Bronchial epithelial cell (primary cell): ENCODE measurements around the gene RBM26. TPM values are rescaled to one million over a fixed set of nuclear protein-coding genes. Genes with fewer than 3 reads are reported as not detected.
"Not testable (repeated sequence)": the region's sequence is repeated elsewhere in the genome, so short reads cannot be mapped to it uniquely, and the experiment has no call there.

Experiments used
- DNase-seq: peaks from one replicate; pipeline ENCODE4 v3.0.0-alpha.2; 2010; ENCODE audit warnings: low read depth
- FAIRE-seq: peaks from 2 replicates; lab custom pipeline; 2011; peaks lifted over from hg19 to GRCh38; lab: Jason Lieb, UNC
- H3K27me3 ChIP-seq: 2 replicates; pipeline ENCODE4 v1.5.1; 2011; ENCODE audit warnings: low read length; ENCODE audit not compliant: control insufficient read depth, insufficient read depth
- H3K36me3 ChIP-seq: 2 replicates; pipeline ENCODE4 v1.5.1; 2011; ENCODE audit warnings: low read length; ENCODE audit not compliant: control insufficient read depth, insufficient read depth
- H3K4me3 ChIP-seq: 2 replicates; pipeline ENCODE4 v1.5.1; 2011; ENCODE audit warnings: mild to moderate bottlenecking, low read depth, low read length, control low read depth
- total RNA-seq: library from RNA; depleted of rRNA; stranded (reverse); fragments of >200 nt; gene quantifications from 2 replicates; pipeline ENCODE4 v1.2.1, GENCODE V29; 2014
- TF ChIP-seq, protein P1 (sequence below): IDR thresholded peaks from 2 replicates; pipeline ENCODE4 v1.5.1; 2011; ENCODE audit warnings: mild to moderate bottlenecking, moderate library complexity, low read length, control low read depth, inconsistent platforms; ENCODE audit not compliant: insufficient read depth, severe bottlenecking

Gene RBM26
- total RNA-seq, 1 donor from 2014 or later = 13.7 TPM

DNA sequence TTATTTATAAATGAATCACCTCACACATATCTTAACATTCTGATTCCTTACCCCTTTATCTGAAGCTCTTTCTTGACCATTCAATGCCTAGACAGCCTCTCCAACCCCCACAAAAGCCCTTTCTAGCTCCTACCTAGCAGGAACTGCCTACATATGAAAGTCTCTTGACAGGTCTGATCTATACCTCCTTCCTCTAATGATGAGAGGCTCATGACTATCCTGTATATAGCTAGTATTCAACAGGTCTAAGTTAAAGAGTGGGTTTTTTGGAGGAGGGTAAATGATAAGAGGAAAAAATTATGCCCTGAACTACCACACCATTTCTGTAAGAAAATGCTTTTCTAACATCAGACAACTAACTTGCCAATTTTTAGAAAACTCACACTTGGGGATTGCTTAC, 47.0 kb downstream of the RBM26 start:
- TF ChIP-seq, protein P1, sequence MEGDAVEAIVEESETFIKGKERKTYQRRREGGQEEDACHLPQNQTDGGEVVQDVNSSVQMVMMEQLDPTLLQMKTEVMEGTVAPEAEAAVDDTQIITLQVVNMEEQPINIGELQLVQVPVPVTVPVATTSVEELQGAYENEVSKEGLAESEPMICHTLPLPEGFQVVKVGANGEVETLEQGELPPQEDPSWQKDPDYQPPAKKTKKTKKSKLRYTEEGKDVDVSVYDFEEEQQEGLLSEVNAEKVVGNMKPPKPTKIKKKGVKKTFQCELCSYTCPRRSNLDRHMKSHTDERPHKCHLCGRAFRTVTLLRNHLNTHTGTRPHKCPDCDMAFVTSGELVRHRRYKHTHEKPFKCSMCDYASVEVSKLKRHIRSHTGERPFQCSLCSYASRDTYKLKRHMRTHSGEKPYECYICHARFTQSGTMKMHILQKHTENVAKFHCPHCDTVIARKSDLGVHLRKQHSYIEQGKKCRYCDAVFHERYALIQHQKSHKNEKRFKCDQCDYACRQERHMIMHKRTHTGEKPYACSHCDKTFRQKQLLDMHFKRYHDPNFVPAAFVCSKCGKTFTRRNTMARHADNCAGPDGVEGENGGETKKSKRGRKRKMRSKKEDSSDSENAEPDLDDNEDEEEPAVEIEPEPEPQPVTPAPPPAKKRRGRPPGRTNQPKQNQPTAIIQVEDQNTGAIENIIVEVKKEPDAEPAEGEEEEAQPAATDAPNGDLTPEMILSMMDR = no peak
- no peak for FAIRE-seq
- Histone ChIP-seq H3K27me3 (no peaks in the 10 kb centered on the region), H3K4me3 (no peak overlapping the region), H3K36me3 (peaks cover 7% of the 10 kb centered on the region)
- no peak for DNase-seq

DNA sequence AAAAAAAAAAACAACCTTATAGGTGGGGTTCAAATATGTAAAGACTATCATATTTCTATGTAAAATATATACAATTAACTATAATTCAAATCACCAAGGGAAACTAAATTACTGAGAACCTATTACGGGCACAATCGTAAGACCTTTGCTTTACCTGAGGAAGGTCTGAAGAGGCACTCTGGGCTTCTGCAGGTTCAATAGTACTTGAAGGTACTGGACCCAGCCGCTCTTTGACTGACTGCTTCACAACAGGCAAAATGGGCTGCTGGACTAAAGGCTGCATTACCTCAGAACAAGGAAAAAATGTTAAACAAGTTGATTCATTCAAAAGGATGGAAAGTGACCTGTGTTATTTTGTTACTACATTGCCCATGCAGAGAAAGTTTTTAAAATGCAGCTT, 51.8 kb downstream of the RBM26 start:
- no peak overlapping the region for H3K4me3 ChIP-seq
- TF ChIP-seq, protein P1 = no peak
- peaks cover 7% of the 10 kb centered on the region for H3K36me3 ChIP-seq
- DNase-seq (no peak), FAIRE-seq (no peak)
- H3K27me3 ChIP-seq = no peaks in the 10 kb centered on the region

DNA sequence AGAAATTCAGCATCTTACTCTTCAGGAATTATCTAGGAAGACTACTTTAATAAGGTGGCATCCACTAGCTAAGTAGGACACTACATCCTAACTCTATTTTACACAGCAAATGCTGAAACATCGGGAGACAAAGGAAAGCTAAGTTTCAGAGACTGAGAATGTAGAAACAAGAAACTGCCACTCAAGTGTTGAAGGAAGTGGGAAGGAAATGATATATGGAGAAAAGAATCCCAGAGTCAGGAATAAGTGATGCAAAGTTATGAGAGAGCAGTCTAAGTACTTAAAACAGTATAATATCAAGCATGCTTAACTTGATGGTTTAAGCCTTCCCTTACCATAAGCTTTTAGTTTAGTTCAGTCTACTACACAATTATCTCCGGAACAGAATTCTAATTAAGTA, 52.4 kb downstream of the RBM26 start:
- DNase-seq (peak; percentile 12), FAIRE-seq (no peak)
- Histone ChIP-seq H3K36me3 (peaks cover 6% of the 10 kb centered on the region), H3K27me3 (no peaks in the 10 kb centered on the region), H3K4me3 (no peak overlapping the region)
- TF ChIP-seq, protein P1 = no peak

DNA sequence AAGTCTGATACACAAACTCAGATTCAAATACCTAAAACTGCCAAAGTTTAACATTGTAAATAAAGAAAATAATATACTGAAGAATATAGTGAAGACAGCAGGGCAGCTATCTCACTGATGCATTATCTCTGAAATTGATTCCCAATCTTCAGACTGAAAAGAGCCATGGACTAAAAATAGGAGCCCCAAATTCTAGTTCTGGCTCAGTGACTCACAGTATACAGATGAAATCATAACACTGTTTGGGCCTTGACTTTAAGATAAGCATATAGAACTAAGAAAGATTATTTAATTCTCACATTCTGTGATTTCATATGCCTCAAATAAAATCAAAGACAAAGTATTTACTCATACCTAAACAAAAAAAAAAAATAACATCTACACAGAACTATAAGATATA, 53.9 kb downstream of the RBM26 start:
- no peaks in the 10 kb centered on the region for H3K27me3 ChIP-seq
- DNase-seq (no peak), FAIRE-seq (no peak)
- H3K4me3 ChIP-seq = no peak overlapping the region
- peaks cover 6% of the 10 kb centered on the region for H3K36me3 ChIP-seq
- TF ChIP-seq, protein P1 = no peak

DNA sequence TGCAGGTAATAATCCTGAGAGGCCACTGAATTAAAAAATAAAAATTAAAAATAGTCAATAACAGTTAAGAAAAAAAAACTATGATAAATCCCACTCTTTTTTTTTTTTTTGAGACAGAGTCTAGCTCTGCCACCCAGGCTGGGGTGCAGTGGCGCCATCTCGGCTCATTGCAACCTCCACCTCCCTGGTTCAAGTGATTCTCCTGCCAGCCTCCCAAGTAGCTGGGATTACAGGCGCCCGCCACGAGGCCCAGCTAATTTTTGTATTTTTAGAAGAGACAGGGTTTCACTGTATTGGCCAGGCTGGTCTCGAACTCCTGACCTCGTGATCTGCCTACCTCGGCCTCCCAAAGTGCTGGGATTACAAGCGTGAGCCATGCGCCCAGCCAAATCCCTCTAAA, 56.4 kb downstream of the RBM26 start:
- H3K27me3 ChIP-seq, DNase-seq, H3K4me3 ChIP-seq, FAIRE-seq, H3K36me3 ChIP-seq: not testable (repeated sequence)

DNA sequence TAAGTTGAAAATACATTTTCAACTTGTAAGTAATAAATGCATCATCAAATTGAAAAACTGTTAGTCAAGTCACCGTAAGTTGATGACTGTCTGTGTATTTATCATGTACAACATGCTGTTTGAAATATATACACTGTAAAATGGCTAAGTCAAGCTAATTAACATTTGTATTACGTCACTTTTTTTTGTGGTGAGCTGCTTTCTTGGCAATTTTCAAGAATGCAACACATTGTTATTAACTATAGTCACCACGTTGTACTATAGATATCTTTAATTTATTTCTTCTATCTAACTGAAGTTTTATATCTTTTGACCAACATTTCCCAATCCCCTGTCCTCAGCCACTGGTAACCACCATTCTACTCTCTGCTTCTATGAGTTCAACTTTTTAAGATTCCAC, 57.0 kb downstream of the RBM26 start:
- no peak for FAIRE-seq
- peaks cover 1% of the 10 kb centered on the region for H3K36me3 ChIP-seq

More for the DNA sequence above, 57.0 kb downstream of the RBM26 start:
- H3K4me3 ChIP-seq = no peak overlapping the region
- no peaks in the 10 kb centered on the region for H3K27me3 ChIP-seq
- TF ChIP-seq, protein P1 = no peak
- no peak for DNase-seq
